GM12892 (cell line): ENCODE measurements around the gene RAB33A.

Experiments used
- POLR2A ChIP-seq: IDR thresholded peaks from 2 replicates; pipeline ENCODE4 v1.6.1; 2011; ENCODE audit warnings: low read depth, low read length, control low read depth
- TAF1 ChIP-seq: IDR thresholded peaks from 2 replicates; pipeline ENCODE4 v1.6.1; 2011; ENCODE audit warnings: low read depth, mild to moderate bottlenecking, control low read depth, low read length, borderline replicate concordance

DNA sequence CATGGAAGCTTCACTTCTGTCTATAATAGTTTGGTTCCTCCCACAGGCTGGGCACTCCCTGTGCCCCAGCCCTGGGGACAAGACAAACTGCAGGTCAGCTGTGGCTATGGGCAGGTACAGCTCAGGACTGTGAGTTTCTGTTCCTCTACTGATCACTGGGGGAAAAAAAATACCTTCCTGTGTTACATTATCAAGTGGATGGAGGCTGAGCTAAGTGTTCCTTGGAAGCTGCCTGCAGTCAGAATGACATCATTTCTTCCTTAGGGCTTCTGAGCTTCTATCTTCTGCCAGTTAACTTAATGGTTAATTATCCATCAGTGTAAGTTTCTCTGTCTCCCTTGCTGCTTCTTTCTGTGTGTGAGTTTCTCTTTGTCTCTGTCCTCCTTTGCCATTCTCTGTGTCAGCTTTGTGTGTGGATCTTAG lies 4.6 kb downstream of the RAB33A start:
- no peak for TF ChIP-seq TAF1
- TF ChIP-seq POLR2A, result no peak
